ENCODE measurements around the gene TUBG1. TPM values are rescaled to one million over a fixed set of nuclear protein-coding genes. Genes with fewer than 3 reads are reported as not detected.
A peak's percentile ranks its signal among the peaks of the same experiment; 100 is the strongest.

TUBG1 gene
- total and polyA plus RNA-seq, 2 of the 4 experiments (the other 2 are of a cell fraction): 38.9 to 94.5 TPM

DNA sequence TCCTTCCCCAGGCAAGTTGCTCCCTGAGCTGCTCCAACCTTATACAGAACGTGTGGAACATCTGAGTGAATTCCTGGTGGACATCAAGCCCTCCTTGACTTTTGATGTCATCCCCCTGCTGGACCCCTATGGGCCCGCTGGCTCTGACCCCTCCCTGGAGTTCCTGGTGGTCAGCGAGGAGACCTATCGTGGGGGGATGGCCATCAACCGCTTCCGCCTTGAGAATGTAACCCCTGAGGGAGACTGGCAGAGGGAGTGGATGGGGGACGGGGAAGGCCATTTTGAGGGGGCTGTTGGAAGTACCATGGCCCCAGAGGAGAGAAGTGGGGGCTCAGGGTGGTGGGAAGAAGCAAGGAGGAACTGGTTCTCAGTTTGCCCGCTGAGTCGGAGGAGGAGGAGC, 45.5 kb upstream of the TUBG1 start:
- Histone ChIP-seq H2BK5ac (ENCODE audit: low read depth, low read length, poor library complexity, severe bottlenecking) (no peak overlapping the region), H2BK20ac (ENCODE audit: low read depth, low read length) (no peak overlapping the region), H4K20me1 (ENCODE audit: insufficient read depth, low read length) (peaks cover 4% of the 10 kb centered on the region; the same call in 1 of the 2 replicates), H3K27ac (ENCODE audit: insufficient read depth, low read length) (no peak overlapping the region), H3K79me1 (ENCODE audit: low read depth in 1 of 2, low read length in 2 of 2) (peaks cover 34 to 71% of the 10 kb centered on the region in 2 experiments), H3K9me3 (ENCODE audit: control insufficient read depth, insufficient read depth, low read length) (no peaks in the 10 kb centered on the region), H3K9me1 (ENCODE audit: insufficient read depth, low read length) (peaks cover 21% of the 10 kb centered on the region), H3K27me3 (ENCODE audit: control insufficient read depth, insufficient read depth, low read length) (no peaks in the 10 kb centered on the region), H3K9ac (ENCODE audit: low read depth, low read length) (no peak overlapping the region), H4K91ac (ENCODE audit: insufficient read depth, low read depth, low read length) (no peak overlapping the region), H3K23ac (ENCODE audit: low read depth, low read length) (no peak overlapping the region), H3K18ac (ENCODE audit: low read depth, low read length) (no peak overlapping the region), H4K5ac (ENCODE audit: low read depth, low read length) (no peak overlapping the region), H4K8ac (ENCODE audit: low read depth in 2 of 2, low read length in 2 of 2) (no peak overlapping the region), H2AK5ac (ENCODE audit: low read depth, low read length) (no peak overlapping the region), H3K4me1 (ENCODE audit: control insufficient read depth, insufficient read depth, low read length) (peaks cover 19% of the 10 kb centered on the region), H3K4ac (ENCODE audit: low read depth, low read length) (no peak overlapping the region), H2BK120ac (ENCODE audit: low read depth, low read length) (no peak overlapping the region), H2AK9ac (replicated peaks; ENCODE audit: low read depth, low read length, poor library complexity) (peak overlapping the region; percentile 6), H2AFZ (replicated peaks; ENCODE audit: low read length, poor library complexity) (no peak overlapping the region), H2BK15ac (ENCODE audit: low read depth, low read length) (no peak overlapping the region), H3K56ac (ENCODE audit: extremely low read depth, insufficient read depth, low read length) (no peak overlapping the region), H3K36me3 (ENCODE audit: control insufficient read depth, insufficient read depth, low read length) (peaks cover 34% of the 10 kb centered on the region), H3K4me3 (ENCODE audit: insufficient read depth, low read depth, low read length) (no peak overlapping the region), H3K14ac (replicated peaks; ENCODE audit: low read depth, low read length) (no peak overlapping the region), H3K4me2 (ENCODE audit: low read depth, low read length) (no peak overlapping the region)
- no peak for TF ChIP-seq MAFK (IDR thresholded peaks at IDR 0.05; ENCODE audit: low read depth, low read length)
- dilution Hi-C loops (cut with HindIII; ENCODE audit: low sequenced_read_pairs, unreplicated experiment): no loop called here
- intact Hi-C loops (cut with micrococcal nuclease): no loop called here
- ATAC-seq (ENCODE audit: low read depth): no peak
- ChIA-PET CTCF (no interaction called here), POLR2A (ENCODE audit: unreplicated experiment) (no interaction called here)
- DNase-seq: no peak
- in situ Hi-C loops (cut with MboI; ENCODE audit: low sequenced_read_pairs): no loop called here
- BruUV-seq (replicated peaks): no TSS peak
- 40% methylated on average over 1 of the region's 9 CpGs; no CpG with 5 or more reads in 1 of the 2 experiments for WGBS, 2 experiments (ENCODE audit: extremely low coverage in 2 of 2, insufficient read length in 1 of 2)
